Measurements from ENCODE around the gene MUC4. TPM values are rescaled to one million over a fixed set of nuclear protein-coding genes. Genes with fewer than 3 reads are reported as not detected.
A peak's percentile ranks its signal among the peaks of the same experiment; 100 is the strongest.

Gene MUC4
- total RNA-seq, 6 donors from 2014 or later, result 4.6 to 75.4 (median 11.3) TPM

DNA sequence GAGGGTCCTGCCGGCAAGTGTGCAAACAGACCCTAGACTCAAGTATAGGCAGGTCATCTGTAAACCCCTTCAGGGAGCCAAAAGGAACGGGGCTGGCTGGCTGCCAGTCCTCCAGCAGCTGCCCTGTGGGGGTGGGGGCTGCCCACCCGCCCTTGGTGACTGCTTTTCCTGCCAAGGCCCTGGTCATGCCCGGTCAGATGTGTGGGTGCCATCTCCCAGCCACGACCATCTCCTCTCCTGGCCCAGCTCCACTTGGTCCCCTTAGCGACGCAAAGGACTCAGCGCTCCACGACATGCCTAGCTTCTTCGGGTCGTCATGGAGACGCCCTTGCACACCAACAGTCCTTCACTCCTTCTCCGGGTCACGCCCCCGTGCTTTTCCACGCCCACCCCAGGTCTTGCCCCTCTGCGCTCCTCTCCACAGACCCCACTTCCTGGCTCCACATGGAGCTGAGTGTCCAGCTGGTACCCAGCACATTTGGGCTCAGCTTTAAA is 2.4 kb downstream of the MUC4 start:
- TF ChIP-seq POLR2A (IDR thresholded peaks at IDR 0.05) (no peak), CTCF (IDR thresholded peaks at IDR 0.05) (no peak), POLR2AphosphoS5 (IDR thresholded peaks at IDR 0.05) (no peak), EP300 (IDR thresholded peaks at IDR 0.05) (no peak)
- H3K9me3 ChIP-seq, result no peaks in the 10 kb centered on the region
- DNase-seq (no peak), ATAC-seq (ENCODE audit: low FRiP score in 2 of 2) (no peak)
- H3K27me3 ChIP-seq, result no peaks in the 10 kb centered on the region
- H3K4me1 ChIP-seq, result peaks cover 0 to 22% (median 7%) of the 10 kb centered on the region in 4 donors
- H3K36me3 ChIP-seq, result no peaks in the 10 kb centered on the region
- H3K27ac ChIP-seq, result peak overlapping the region in 1 of 4 donors; percentile 11
- 67 to 71% methylated on average over 15 to 17 of the region's 17 CpGs for WGBS, 2 donors
- no peak overlapping the region for H3K4me3 ChIP-seq

DNA sequence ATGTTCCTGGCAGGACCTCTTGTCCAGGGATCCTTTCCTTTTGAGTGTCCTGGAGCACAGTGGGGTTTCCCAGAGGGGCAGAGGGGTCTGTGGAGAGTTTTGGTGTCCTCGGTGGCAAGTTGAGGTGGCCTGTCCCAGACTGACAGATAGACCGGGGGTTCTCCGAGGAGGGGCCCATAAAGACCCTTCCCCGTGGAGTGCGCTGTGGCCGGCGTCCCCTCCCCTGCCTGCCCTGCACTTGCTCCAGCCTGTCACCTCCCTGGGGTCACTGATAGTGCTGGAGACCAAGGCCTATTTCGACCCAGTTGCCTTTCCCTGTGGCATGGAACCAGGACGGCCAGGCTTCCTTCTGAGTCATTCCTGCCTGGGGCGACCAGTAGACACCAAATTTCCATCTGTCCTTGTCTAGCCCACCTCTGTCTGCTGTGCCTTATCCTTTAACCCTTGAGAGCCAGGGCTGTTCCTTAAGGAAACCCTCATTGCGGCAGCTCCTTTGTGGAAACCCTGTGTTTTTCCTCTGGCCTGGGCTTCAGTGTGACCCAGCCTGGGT is 2.9 kb downstream of the MUC4 start:
- no peak for TF ChIP-seq EP300 (IDR thresholded peaks at IDR 0.05)
- TF ChIP-seq POLR2A (IDR thresholded peaks at IDR 0.05), result no peak
- no peak for TF ChIP-seq CTCF (IDR thresholded peaks at IDR 0.05)
- TF ChIP-seq POLR2AphosphoS5 (IDR thresholded peaks at IDR 0.05), result no peak
- Histone ChIP-seq H3K36me3 (no peaks in the 10 kb centered on the region), H3K4me1 (peaks cover 2 to 27% (median 10%) of the 10 kb centered on the region in 4 donors), H3K9me3 (no peaks in the 10 kb centered on the region), H3K27ac (peak overlapping the region in 1 of 4 donors; percentile 11), H3K27me3 (no peaks in the 10 kb centered on the region), H3K4me3 (no peak overlapping the region)
- DNase-seq (peak in 1 of 2 donors; percentile 18), ATAC-seq (ENCODE audit: low FRiP score in 2 of 2) (no peak)
- 81 to 90% methylated on average over 4 to 11 of the region's 11 CpGs for WGBS, 2 donors

GRCh38 chr3:195807681-195808121 is 4.0 kb downstream of the MUC4 start:
- Histone ChIP-seq H3K4me1 (peaks cover 2 to 34% (median 13%) of the 10 kb centered on the region in 4 donors), H3K36me3 (no peaks in the 10 kb centered on the region), H3K4me3 (no peak overlapping the region), H3K27me3 (no peaks in the 10 kb centered on the region), H3K9me3 (no peaks in the 10 kb centered on the region), H3K27ac (no peak overlapping the region)
- WGBS, 2 donors, result 75 to 76% methylated on average over 9 to 15 of the region's 15 CpGs
- peak in 1 of 2 donors; percentile 56 for DNase-seq
- ATAC-seq (ENCODE audit: low FRiP score in 2 of 2), result no peak
- no peak for TF ChIP-seq POLR2A (IDR thresholded peaks at IDR 0.05)
- TF ChIP-seq EP300 (IDR thresholded peaks at IDR 0.05), result no peak
- no peak for TF ChIP-seq POLR2AphosphoS5 (IDR thresholded peaks at IDR 0.05)
- no peak for TF ChIP-seq CTCF (IDR thresholded peaks at IDR 0.05)

GRCh38 chr3:195806916-195807231 is 4.9 kb downstream of the MUC4 start:
- Histone ChIP-seq H3K4me3 (no peak overlapping the region), H3K36me3 (no peaks in the 10 kb centered on the region), H3K27ac (peak overlapping the region in 1 of 4 donors; percentile 79), H3K27me3 (no peaks in the 10 kb centered on the region), H3K9me3 (no peaks in the 10 kb centered on the region), H3K4me1 (peaks cover 2 to 42% (median 20%) of the 10 kb centered on the region in 4 donors)
- WGBS, 2 donors, result 91 to 96% methylated on average over 7 to 8 of the region's 8 CpGs
- ATAC-seq (ENCODE audit: low FRiP score in 2 of 2), result no peak
- DNase-seq, result no peak
- TF ChIP-seq CTCF (IDR thresholded peaks at IDR 0.05), result no peak
- TF ChIP-seq POLR2A (IDR thresholded peaks at IDR 0.05), result no peak
- TF ChIP-seq POLR2AphosphoS5 (IDR thresholded peaks at IDR 0.05), result no peak
- no peak for TF ChIP-seq EP300 (IDR thresholded peaks at IDR 0.05)

Measured in upper lobe of left lung (tissue), 6 donors.